Fibroblast of lung (primary cell): ENCODE results near the gene SH3RF1.

ENCODE experiments used
- EZH2 ChIP-seq: IDR thresholded peaks from 2 replicates; pipeline ENCODE4 v1.5.1; 2012; ENCODE audit warnings: low read length, control low read depth, mild to moderate bottlenecking; ENCODE audit errors: missing control alignments
- TF ChIP-seq, protein P1 (sequence below), 2 donors: IDR thresholded peaks in 1 of 2; conservative IDR thresholded peaks in 1 of 2; 1 replicate in 1 of 2; 2 replicates in 1 of 2; pipeline ENCODE4 v1.5.1; 2011 to 2012; ENCODE audit warnings: low read length in 2 of 2, control low read depth in 1 of 2, inconsistent platforms in 1 of 2, low read depth in 1 of 2, mild to moderate bottlenecking in 1 of 2

DNA sequence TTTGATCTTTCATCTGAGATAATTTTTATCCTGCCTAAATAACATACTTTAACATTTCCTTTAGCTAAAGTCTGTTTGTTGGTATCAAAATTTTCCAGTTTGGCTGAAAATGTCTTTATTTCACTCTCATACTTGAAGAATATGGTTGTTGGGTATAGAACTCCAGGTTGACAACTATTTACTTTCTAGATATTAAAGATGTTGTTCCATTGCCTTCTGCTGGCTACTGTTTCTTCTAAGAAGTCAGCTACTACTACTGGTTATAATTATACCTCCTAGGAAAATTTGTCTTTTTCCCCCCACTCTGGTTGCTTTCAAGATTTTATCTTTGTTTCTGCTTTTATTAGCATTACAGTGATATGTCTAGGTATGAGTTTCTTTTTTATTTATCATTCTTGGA, 75.7 kb downstream of the SH3RF1 start:
- TF ChIP-seq, protein P1, sequence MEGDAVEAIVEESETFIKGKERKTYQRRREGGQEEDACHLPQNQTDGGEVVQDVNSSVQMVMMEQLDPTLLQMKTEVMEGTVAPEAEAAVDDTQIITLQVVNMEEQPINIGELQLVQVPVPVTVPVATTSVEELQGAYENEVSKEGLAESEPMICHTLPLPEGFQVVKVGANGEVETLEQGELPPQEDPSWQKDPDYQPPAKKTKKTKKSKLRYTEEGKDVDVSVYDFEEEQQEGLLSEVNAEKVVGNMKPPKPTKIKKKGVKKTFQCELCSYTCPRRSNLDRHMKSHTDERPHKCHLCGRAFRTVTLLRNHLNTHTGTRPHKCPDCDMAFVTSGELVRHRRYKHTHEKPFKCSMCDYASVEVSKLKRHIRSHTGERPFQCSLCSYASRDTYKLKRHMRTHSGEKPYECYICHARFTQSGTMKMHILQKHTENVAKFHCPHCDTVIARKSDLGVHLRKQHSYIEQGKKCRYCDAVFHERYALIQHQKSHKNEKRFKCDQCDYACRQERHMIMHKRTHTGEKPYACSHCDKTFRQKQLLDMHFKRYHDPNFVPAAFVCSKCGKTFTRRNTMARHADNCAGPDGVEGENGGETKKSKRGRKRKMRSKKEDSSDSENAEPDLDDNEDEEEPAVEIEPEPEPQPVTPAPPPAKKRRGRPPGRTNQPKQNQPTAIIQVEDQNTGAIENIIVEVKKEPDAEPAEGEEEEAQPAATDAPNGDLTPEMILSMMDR (conservative IDR thresholded peaks at IDR 0.05 in 1 of 2, IDR thresholded peaks at IDR 0.05 in 1 of 2; ENCODE audit: low read depth in 1 of 2, low read length in 2 of 2): no peak
- no peak for TF ChIP-seq EZH2
